Activated CD4-positive, alpha-beta T cell treated with anti-CD3 and anti-CD28 coated beads for 1 hour (primary cell): Measurements from ENCODE around the gene LAMB4.

Source experiments
- DNase-seq: peaks from one replicate; pipeline ENCODE4 v3.0.0-alpha.2; 2020

The LAMB4 gene

DNA sequence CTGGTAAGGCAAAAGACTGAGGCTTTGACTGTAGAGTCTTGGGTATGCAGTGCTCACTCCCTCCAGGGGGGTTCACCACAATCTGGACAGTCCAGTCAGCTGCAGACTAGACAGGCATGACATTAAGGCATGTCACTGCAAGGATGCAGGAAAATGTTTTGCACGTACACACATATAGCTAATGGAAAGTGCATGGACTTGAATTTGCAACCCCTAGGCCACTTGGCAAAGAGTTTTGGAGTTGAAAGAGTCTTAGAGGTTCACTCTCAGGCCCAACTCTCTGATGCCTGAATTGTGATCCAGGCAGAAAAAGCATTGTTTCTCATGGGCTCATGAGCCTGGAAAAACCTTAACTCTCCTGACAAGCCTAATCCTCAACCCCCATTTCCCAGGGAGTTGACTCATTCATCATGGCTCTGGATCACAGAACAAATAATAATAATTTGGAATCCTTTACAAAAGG is 51.9 kb downstream of the LAMB4 start:
- no peak for DNase-seq

DNA sequence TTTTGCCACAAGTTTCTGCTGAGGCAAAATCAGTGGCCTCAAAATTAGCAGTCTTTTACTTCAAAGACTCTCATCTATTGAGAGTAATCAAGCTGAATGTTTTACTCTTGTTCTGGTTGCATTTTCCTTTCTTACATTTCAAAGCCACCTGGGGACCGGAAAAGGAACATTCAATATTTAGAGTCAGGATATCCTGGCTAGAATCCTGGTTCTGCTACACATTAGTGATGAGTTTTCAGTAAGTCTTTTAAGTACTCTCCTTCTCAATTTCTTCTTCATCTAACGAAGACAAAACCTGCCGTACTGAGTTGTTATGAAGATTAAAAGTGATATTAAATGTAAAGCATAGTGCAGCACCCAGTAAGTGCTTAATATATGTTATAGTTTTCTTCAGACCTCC is 52.5 kb downstream of the LAMB4 start:
- DNase-seq = no peak

DNA sequence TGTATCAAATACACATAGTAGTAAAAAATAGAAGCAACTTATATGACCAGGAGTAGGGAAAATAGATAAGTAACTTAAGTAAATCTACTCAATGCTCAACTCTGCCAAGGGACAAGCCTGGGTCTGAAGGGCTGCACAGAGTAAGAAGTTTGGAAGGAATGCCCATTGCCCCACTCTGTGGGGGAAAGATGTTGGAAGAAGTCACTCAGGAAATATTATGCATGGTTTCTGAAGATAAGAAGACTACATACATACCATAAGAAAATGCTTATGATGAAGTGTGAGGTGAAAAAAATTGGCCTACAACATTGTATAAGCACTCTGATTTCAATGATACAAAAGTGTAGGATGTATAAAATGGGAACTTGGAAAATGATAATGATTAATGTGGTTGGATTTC is 54.0 kb downstream of the LAMB4 start:
- no peak for DNase-seq

DNA sequence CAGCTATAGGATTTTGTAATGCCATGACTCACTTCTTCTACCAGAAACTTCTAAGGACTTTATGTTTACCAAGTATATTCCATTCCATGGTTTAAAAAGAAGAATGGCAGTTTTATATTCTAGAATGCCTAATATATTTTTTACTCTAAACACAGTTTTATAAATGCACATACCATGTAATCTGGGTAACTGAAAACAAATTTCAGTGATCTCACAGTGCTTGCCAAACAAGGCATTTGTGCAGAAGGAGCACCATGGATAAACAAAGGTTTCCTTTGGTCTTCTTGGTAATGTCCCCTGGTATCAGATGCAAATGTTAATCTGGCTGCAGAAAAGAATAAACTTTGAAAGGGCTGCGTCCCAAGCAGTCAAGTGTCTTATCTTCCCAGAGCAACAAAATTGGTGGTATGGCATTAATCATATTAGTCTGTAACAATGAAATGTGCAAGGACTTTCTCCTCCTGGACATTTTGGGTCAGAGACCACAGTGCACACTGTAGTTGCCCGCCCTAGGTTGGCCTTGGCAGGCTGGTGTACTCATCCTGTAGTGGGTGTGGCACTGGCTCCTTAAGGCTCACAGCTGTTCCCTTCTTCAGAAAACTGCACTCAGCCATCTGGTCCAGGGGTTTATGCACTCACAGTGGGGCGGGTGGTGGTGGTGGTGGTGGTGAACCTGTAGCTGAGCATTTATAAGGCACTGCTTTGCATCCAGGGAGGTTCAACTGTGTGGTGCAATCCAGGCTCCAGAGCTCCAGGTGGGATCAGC is 56.7 kb downstream of the LAMB4 start:
- no peak for DNase-seq

DNA sequence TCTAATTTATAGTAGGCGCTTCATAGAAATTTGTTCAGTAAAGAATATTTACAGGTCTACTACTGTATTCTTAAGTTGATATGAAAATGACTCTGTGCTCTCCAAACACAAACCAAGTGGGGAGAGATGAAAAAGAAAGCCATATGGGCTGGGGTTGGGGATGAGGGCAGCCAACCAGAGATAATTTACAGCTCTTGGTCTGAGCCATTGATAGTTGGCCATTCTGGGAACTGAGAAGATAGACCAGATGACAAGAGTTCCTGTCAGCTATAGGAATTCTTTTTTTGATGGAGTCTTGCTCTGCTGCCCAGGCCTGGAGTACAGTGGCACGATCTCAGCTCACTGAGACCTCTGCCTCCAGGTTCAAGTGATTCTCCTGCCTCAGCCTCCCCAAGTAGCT is 57.4 kb downstream of the LAMB4 start:
- DNase-seq = no peak

DNA sequence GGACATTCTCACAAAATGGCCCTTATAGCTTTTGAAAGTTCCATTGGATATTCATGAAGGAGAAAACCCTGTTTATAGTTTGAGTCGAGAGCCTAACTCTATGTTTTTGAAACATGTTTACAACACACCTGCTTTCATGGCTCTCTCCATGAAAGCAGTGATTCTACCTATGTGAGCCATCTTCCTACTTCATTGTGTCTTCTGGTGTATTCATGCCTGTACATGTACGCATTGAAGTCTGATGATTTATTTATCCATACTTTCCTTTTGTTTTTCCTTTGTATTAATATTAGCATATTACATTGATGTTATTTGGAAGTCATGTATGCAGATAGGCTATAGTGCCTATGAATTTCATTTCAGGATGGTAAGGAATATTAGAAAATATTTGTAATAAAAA is 58.0 kb downstream of the LAMB4 start:
- no peak for DNase-seq

DNA sequence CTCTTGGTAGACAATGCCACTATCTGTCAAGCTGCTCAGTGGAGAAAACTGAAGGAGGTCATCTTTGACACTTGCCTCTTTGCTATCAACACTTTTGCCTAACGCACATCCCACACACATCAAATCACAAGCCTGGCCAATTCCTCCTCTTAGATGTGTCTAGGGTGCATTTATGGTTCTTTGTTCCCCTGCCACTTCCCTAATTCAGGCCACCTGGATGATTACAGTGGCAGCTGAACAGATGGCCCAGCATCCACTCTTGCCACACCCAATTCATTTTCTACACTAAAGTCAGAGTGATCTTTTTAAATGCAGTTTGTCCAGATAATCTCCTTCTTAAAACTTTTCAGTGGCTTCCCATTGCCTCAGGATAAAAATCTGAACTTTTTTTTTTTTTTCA is 58.6 kb downstream of the LAMB4 start:
- no peak for DNase-seq

DNA sequence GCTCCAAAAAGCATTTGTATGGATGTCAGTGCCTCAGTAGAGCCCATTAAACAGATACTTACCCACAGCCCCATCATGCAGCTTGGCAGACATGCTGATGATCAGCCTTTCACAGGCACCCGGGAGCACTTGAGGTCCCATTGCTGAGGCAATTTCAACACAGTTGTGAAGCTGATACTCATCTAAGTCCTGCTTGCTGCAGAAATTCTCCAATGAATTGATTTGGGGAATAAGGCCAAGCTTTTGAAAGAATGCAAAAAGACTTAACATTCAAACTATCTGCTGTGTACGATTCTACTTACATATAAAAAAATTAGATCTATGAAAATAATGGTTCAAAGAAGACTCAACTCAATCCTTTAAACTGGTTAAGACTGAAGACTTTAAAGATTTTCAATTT is 60.5 kb downstream of the LAMB4 start:
- DNase-seq = no peak

DNA sequence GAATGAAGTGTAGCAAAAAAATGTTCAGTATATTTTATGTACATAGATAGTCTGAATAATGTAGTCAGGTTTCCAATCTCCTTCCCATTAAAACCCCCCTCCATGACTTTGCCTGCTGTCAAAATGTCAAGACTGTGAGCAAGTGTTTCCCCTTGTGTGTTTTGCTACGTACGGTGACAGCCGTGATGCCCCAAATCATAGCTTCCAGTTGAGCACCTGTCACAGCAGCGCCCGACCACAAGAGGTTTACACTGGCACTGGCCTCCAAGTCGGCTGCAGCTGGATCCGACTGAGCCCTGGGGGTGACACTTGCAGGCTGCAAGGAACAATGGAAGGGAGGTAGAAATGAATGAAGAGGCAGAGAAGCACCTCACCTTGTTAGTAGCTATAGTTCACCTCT is 62.3 kb downstream of the LAMB4 start:
- no peak for DNase-seq

DNA sequence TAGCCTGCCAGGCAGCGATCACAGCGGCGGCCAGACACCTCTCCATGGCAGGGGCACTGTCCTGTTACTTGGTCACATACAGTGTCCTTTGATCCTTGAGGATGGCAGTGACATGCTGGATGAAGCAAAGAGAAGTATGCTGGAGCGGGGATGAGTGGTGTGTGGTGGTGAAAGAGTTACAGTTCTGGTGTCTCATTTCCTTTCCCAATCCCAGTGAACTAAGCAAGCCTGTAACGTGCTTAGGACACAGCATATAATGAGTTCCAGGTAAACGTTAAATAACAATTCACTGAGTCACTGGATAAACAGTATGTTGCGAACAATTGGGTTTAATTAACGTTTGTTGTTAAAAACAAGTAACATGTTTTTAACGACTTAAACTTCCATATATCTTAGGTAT is 63.7 kb downstream of the LAMB4 start:
- no peak for DNase-seq

DNA sequence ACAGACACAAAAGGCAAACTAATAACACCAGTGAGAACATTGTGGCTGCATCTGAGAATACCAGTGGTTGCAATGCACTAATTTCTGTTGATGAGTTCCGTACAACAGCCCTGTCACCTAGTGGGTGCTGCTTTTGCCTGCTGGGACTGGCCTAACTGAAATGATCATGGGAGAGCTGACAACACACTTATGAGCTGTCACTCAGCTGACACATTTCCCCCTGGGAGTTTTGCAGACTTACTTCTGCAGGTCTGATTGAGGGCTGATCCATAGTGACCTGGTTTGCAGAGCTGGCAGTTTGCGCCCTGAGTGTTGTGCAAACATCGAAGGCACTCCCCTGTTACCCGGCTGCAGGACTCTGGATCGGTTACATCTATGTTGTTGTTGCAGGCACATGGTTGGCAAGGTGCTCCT is 66.6 kb downstream of the LAMB4 start:
- DNase-seq = no peak

DNA sequence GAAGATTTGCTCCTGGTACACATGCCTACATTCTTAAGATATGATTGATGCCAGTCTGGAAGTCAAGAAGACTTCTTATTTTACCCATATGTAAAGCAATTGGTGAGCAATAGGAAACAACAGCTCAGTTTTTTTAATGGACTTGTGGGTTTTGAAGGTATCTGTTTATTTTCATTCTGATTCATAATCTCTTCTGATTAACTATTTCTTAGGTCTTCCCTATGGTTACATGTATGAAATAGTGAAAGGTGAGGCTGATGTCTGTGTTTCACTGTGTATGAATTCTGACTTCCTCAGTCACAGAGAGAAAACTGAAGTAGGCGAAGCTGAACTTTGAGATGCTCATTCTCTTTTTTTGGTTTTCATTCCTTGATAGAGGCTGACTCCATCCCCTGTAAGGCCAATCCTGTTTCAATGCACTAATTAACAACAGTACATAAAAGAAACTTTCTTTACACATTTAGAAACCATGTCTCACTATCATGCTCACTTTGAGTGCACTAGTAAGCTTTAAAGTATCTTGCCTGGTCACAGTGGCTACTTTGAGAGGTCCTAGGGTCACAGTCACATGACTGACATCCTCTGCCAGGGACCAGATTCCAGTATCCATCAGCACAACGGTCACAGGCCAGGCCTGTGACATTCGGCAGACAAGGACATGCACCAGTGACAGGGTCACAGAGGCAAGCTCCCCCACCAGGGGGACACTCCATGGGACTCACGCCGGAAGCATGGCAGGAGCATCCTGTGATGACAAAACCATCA is 67.7 kb downstream of the LAMB4 start:
- DNase-seq = no peak

DNA sequence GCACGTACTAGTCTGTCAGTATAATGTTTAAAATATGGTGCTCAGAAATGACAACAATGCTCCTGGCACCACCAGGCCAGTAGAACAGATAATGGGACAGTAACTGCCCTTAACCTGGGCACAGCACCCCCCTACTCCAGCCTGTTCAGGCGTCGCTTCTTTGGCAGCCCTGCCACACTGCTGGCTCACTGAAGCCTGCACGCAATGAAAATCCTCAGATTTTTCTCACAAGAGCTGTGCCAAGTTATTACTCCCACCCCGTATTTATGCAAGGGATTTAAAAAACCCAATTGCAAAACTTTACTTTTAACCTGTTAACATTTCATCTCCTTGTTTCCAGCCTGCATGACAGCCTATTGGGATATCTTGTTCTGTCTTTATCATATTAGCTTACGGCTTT is 70.6 kb downstream of the LAMB4 start:
- DNase-seq = no peak

DNA sequence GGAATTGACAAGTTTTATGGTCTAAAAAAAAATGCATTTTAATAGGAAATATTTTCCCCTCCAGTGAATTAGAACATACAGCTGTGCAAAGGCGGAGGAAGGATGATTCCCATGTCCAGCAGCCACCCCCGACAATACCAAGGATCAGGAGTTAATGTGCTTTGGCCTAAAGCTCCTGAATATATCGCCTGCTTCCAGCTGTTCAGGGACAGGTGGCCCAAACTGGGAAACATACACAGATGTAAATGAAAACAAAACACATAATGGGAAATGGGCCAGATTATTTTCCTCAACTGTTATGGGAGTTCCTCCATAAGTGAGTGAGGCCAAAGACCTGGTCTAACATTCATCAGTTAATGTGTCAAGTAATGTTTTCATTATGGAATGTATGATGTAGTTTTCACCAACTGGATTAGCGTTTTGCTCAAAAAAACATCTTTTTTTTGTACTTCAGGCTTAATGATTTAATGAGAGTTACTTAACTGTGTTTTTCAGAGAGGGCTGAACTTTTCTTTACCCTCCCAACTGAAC is 72.1 kb downstream of the LAMB4 start:
- no peak for DNase-seq

DNA sequence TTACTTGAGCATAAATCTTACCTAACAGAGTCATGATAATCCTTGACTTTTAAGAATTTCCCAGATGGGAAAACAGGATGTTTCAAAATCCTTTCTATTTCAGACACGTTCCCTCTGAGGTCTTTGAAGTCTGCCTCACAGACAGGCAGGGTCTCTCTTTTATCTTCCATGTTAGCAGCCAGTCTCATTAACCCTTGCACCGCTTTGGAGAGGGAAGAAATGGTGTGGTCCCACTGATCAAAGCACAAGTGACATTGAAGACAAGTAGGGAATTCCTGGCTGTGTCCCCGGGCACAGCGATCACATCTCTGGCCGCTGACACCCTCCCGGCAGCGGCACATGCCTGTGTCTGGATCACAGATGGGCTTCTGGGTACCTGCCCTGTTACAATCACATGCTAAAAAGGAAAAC is 74.5 kb downstream of the LAMB4 start:
- no peak for DNase-seq

DNA sequence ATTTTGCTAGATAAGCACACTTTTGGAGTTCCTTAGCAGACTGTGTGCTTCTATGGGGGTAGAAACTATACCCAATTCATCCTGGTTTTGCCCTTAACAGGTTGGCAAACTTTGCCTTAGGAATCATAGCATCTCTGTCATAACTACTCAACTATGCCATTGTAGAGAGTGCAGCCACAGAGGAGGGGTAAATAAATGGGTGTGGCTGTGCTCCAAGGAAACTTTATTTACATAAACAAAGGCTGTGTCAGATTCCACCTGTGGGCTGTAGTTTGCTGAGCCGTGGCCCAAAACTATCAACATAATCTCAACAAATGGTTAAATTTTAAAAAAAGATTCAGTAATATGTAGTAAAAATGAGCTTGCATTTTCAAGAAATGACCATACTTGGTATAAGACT is 75.6 kb downstream of the LAMB4 start:
- DNase-seq = no peak

DNA sequence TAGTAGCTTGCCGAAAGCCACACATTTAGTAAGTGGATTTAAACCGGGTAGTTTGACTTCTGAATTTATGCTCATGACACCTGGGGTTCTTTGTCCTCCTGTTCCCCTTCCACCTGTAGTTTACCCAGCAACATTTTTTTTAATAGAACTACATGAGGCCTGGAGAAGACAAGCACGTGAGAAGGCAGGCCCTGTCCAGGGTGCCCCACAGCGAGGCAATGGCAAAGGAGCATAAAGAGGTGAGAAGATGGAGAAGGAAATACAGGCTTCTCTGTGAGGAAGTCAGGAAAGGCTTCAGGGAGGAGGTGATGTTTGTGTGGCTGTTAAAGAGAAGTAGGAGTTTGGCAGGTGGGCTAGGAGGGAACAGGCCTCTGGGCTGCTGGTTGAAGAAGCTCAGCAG is 76.9 kb downstream of the LAMB4 start:
- DNase-seq = no peak

DNA sequence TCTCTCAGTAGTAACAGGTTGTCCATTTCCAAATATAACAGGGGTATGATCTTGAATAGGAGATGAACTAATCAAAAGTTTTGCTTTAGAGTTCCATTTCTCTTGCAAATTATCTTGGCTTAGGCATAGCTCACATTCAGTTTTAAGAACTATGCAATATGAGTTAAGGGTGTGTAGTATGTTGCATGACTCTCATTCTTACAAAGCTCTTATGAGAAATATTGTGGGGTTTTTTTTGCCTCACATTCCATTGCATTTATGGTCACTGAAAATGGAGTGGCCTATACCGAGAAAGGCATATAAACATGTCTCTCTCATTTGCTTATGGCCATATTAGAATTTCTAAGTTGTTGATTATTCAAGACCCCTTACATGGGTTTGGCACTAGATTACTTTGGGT is 78.7 kb downstream of the LAMB4 start:
- DNase-seq = no peak

DNA sequence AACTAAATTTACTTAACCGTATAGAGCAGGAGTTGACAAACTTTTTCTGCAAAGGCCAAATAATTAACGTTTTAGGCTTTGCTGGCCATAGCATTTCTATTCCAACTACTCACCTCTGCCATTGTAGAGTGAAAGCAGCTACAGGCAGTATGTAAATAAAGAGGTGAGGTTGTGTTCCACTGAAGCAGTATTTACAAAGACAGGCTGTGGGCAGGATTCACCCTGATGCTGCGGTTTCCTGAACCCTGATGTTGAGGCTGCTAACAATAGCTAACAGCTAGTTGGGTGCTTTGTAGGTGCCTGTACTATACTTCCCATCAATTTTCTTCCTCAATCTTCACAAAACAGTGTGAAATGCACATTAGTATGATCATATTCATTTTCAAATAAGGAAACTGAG is 80.2 kb downstream of the LAMB4 start:
- no peak for DNase-seq

DNA sequence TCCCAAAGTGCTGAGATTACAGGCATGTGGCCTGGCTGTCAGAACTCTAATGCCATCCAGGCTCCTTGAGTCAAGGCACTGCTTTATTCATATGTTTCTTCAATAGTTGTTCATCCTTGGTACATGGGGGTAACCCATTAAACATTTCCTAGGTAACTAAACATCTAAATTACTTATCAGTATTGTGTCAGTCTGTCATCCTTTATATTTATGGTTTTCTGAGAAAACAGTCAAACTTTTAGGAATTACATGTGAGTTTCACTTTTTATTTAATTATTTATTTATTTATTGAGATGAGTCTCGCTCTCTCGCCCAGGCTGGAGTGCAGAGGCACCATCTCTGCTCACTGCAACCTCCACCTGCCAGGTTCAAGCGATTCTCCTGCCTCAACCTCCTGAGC is 81.7 kb downstream of the LAMB4 start:
- DNase-seq = no peak

DNA sequence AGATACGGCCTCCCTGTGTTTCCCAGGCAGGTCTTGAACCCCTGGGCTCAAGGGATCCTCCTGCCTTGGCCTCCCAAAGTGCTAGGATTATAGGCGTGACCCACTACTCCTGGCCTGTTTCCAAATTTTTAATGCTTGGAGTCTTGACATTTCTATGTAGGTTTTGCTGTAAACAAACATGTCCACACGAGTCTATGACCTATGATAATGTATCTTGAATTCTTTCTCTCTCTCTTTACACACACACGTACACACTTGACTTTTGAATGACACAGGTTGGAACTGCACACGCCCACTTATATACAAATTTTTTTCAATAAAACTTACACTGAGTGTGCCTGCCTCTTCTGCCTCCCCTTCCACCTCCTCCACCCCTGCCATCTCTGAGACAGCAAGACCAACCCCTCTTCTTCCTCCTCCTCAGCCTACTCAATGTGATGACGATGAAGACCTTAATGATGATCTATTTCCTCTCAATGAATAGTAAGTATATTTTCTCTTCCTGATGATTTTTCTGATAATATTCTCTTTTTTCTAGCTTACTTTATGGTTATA is 83.1 kb downstream of the LAMB4 start:
- DNase-seq = no peak

DNA sequence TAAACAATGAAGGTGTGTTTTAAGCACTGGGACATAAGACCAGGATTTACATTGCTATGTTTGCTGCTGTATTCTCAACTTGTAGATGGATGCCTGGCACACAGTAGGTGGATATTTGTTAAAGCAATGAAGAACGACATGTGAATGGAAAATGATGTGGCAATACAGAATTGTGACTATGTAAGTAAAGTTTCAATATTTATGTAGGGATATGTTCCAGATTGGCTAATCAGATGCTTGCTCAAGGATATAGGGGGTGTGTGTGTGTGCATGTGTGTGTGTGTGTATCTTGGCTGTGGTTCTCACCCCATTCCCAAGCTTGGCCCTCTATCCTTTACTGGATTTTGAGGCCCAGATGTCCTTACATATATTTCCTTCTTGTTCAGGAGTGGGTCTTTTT is 84.5 kb downstream of the LAMB4 start:
- DNase-seq = no peak

DNA sequence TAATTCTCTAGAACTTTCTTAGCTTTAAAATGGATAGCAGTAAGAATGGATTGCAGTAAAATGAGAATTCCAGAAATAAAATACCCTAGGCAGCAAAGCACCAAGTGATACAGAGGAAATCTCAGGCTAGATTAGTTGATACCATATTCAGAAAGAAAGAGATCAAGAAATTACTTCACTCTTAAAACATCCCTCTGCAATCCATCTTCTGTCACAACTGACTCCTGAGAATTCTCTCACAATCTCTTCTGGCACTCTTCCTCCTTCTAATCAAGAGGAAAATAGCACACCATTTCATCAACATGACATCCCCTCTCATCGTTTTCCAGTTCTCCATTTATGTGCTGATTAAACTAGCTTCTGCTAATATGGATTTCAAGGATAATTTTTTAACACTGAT is 85.0 kb downstream of the LAMB4 start:
- no peak for DNase-seq

DNA sequence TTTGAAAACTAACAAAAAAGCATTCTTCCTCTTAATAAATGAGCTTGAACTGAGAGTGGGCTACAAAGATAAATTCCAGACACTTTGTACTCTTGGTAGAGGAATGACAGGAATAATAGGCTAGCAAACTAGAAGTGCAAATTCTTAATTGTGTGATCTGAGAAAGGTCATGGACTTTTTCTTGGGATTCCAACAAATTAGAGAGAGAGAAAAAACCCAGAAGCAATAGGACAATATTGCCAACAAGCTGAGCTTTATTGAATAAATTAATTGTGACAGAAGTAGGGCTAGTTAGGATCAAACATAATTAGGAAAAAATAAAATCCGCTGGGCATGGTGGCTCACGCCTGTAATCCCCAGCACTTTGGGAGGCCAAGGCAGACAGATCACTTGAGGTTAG is 85.8 kb downstream of the LAMB4 start:
- no peak for DNase-seq
